Measurements from ENCODE around the gene JAK3.

The JAK3 gene

GRCh38 chr19:17841810-17842662 is 5.7 kb downstream of the JAK3 start:
- in situ Hi-C loops (cut with MboI; ENCODE audit: low sequenced_read_pairs): no loop called here

- in situ Hi-C loops (cut with MboI; ENCODE audit: low sequenced_read_pairs): no loop called here
These were observed 6.4 kb downstream of the JAK3 start for GRCh38 chr19:17841371-17841809.

- in situ Hi-C loops (cut with MboI; ENCODE audit: low sequenced_read_pairs): no loop called here
These were observed 7.8 kb downstream of the JAK3 start for GRCh38 chr19:17840019-17840418.

GRCh38 chr19:17837972-17838371 is 9.8 kb downstream of the JAK3 start:
- in situ Hi-C loops (cut with MboI; ENCODE audit: low sequenced_read_pairs): no loop called here

GRCh38 chr19:17836530-17836929 is 11.3 kb downstream of the JAK3 start:
- in situ Hi-C loops (cut with MboI; ENCODE audit: low sequenced_read_pairs): no loop called here

- in situ Hi-C loops (cut with MboI; ENCODE audit: low sequenced_read_pairs): no loop called here
These were observed 12.4 kb downstream of the JAK3 start for GRCh38 chr19:17835182-17836006.

GRCh38 chr19:17834350-17835181 is 13.2 kb downstream of the JAK3 start:
- in situ Hi-C loops (cut with MboI; ENCODE audit: low sequenced_read_pairs): no loop called here

- in situ Hi-C loops (cut with MboI; ENCODE audit: low sequenced_read_pairs): no loop called here
These were observed 15.2 kb downstream of the JAK3 start for GRCh38 chr19:17832443-17833208.

GRCh38 chr19:17831419-17831888 is 16.3 kb downstream of the JAK3 start:
- in situ Hi-C loops (cut with MboI; ENCODE audit: low sequenced_read_pairs): no loop called here

- in situ Hi-C loops (cut with MboI; ENCODE audit: low sequenced_read_pairs): no loop called here
These were observed 17.0 kb downstream of the JAK3 start for GRCh38 chr19:17830567-17831418.

GRCh38 chr19:17829855-17830566 is 17.8 kb downstream of the JAK3 start:
- in situ Hi-C loops (cut with MboI; ENCODE audit: low sequenced_read_pairs): no loop called here

- in situ Hi-C loops (cut with MboI; ENCODE audit: low sequenced_read_pairs): no loop called here
These were observed 21.2 kb downstream of the JAK3 start for GRCh38 chr19:17826508-17827056.

GRCh38 chr19:17824339-17824738 is 23.4 kb downstream of the JAK3 start:
- in situ Hi-C loops (cut with MboI; ENCODE audit: low sequenced_read_pairs): no loop called here

- in situ Hi-C loops (cut with MboI; ENCODE audit: low sequenced_read_pairs): no loop called here
These were observed 26.6 kb downstream of the JAK3 start, which contains the start of gene INSL3 for GRCh38 chr19:17821190-17821589. TSS of gene INSL3 (minus strand) at chr19:17821519. CDS start at chr19:17821506, 13 bp downstream.

- in situ Hi-C loops (cut with MboI; ENCODE audit: low sequenced_read_pairs): no loop called here
These were observed 30.0 kb downstream of the JAK3 start for GRCh38 chr19:17817668-17818363.

GRCh38 chr19:17812099-17812498 is 35.7 kb downstream of the JAK3 start:
- in situ Hi-C loops (cut with MboI; ENCODE audit: low sequenced_read_pairs): no loop called here

GRCh38 chr19:17811681-17812080 is 36.1 kb downstream of the JAK3 start:
- in situ Hi-C loops (cut with MboI; ENCODE audit: low sequenced_read_pairs): no loop called here

GRCh38 chr19:17811103-17811502 is 36.7 kb downstream of the JAK3 start:
- in situ Hi-C loops (cut with MboI; ENCODE audit: low sequenced_read_pairs): no loop called here

All from HL-60/S4 treated with retinoic acid at 250 ng/mL for 4 days and 3 days (cell line).